ENCODE data around the gene PROC.

- TF ChIP-seq EZH2 (IDR thresholded peaks at IDR 0.05; ENCODE audit: low read length, missing control alignments) (no peak), CTCF (conservative IDR thresholded peaks at IDR 0.05 in 1 of 2, IDR thresholded peaks at IDR 0.05 in 1 of 2; ENCODE audit: low read depth in 1 of 2, low read length in 2 of 2) (no peak)
These were observed 21.1 kb downstream of the PROC start for GRCh38 chr2:127439343-127439742.
